ENCODE measurements around the gene PRDM11. TPM values are rescaled to one million over a fixed set of nuclear protein-coding genes. Genes with fewer than 3 reads are reported as not detected.

PRDM11 gene
- total RNA-seq, 1 experiment from 2014 or later, result 27.4 TPM

- no peak for DNase-seq (ENCODE audit: low read depth, low spot score)
- Histone ChIP-seq H3K36me3 (ENCODE audit: control insufficient read depth, insufficient read depth, low read length) (no peaks in the 10 kb centered on the region), H3K4me1 (ENCODE audit: control insufficient read depth, insufficient read depth, low read length) (no peaks in the 10 kb centered on the region), H3K4me3 (ENCODE audit: low read depth in 2 of 2, low read length in 2 of 2) (no peak overlapping the region), H3K9me3 (ENCODE audit: control insufficient read depth, insufficient read depth, low read depth, low read length) (no peaks in the 10 kb centered on the region), H3K27ac (ENCODE audit: low read length) (no peak overlapping the region), H3K27me3 (ENCODE audit: control insufficient read depth, insufficient read depth, low read length) (no peaks in the 10 kb centered on the region)
- intact Hi-C loops (cut with micrococcal nuclease; ENCODE audit: unreplicated experiment), result no loop called here
- ChIA-PET CTCF (no interaction called here), POLR2A (no interaction called here)
- in situ Hi-C loops (cut with HindIII; ENCODE audit: low pct_unique_long_range_greater_than_20kb, low sequenced_read_pairs), result no loop called here
- BruUV-seq (replicated peaks), result no TSS peak
- TF ChIP-seq REST (IDR thresholded peaks at IDR 0.05; ENCODE audit: insufficient read depth in 1 of 2, low read depth in 2 of 2, low read length in 1 of 2), result no peak
- no peak for TF ChIP-seq POLR2AphosphoS5 (IDR thresholded peaks at IDR 0.05; ENCODE audit: low read depth, low read length)
- no peak for TF ChIP-seq TCF7L2 (IDR thresholded peaks at IDR 0.05; ENCODE audit: low read depth, low read length)
- TF ChIP-seq SIN3A (IDR thresholded peaks at IDR 0.05; ENCODE audit: borderline replicate concordance, insufficient read depth, low read depth, low read length), result no peak
- TF ChIP-seq CTCF (IDR thresholded peaks at IDR 0.05), result no peak
- no peak for ATAC-seq
Measured at GRCh38 chr11:45208135-45208534, 61.7 kb downstream of the PRDM11 start.

- Histone ChIP-seq H3K9me3 (ENCODE audit: control insufficient read depth, insufficient read depth, low read depth, low read length) (no peaks in the 10 kb centered on the region), H3K4me1 (ENCODE audit: control insufficient read depth, insufficient read depth, low read length) (no peaks in the 10 kb centered on the region), H3K27me3 (ENCODE audit: control insufficient read depth, insufficient read depth, low read length) (no peaks in the 10 kb centered on the region), H3K27ac (ENCODE audit: low read length) (no peak overlapping the region), H3K4me3 (ENCODE audit: low read depth in 2 of 2, low read length in 2 of 2) (no peak overlapping the region), H3K36me3 (ENCODE audit: control insufficient read depth, insufficient read depth, low read length) (no peaks in the 10 kb centered on the region)
- TF ChIP-seq SIN3A (IDR thresholded peaks at IDR 0.05; ENCODE audit: borderline replicate concordance, insufficient read depth, low read depth, low read length) (no peak), TCF7L2 (IDR thresholded peaks at IDR 0.05; ENCODE audit: low read depth, low read length) (no peak), POLR2AphosphoS5 (IDR thresholded peaks at IDR 0.05; ENCODE audit: low read depth, low read length) (no peak), CTCF (IDR thresholded peaks at IDR 0.05) (no peak), REST (IDR thresholded peaks at IDR 0.05; ENCODE audit: insufficient read depth in 1 of 2, low read depth in 2 of 2, low read length in 1 of 2) (no peak)
- in situ Hi-C loops (cut with HindIII; ENCODE audit: low pct_unique_long_range_greater_than_20kb, low sequenced_read_pairs) (no loop called here), intact Hi-C loops (cut with micrococcal nuclease; ENCODE audit: unreplicated experiment) (no loop called here)
- ATAC-seq (no peak), DNase-seq (ENCODE audit: low read depth, low spot score) (no peak)
- ChIA-PET POLR2A (no interaction called here), CTCF (no interaction called here)
- BruUV-seq (replicated peaks), result no TSS peak
Measured at GRCh38 chr11:45209000-45209879, 62.8 kb downstream of the PRDM11 start.
